Head of caudate nucleus (tissue), 42 donors: ENCODE measurements around the gene OR52H1.
A peak's percentile ranks its signal among the peaks of the same experiment; 100 is the strongest.
"Not testable (repeated sequence)": the region's sequence is repeated elsewhere in the genome, so short reads cannot be mapped to it uniquely, and the experiment has no call there.

Source experiments
- DNase-seq, 42 donors: peaks; one replicate each; pipeline versions ENCODE4 v3.0.0 to v3.0.0-alpha.2; 2020 to 2021; ENCODE audit warnings: mixed read lengths in 7 of 42
- intact Hi-C: fragments of 100-400 bp; cut with DNase I; formaldehyde crosslinking; loops from one replicate; pipeline ENCODE4 v1.15.0; 2022

The OR52H1 gene

GRCh38 chr11:5548440-5548839 is at the start of gene OR52H1:
TSS of gene OR52H1 (minus strand) at chr11:5548540. CDS start at chr11:5545505, 3,035 bp downstream.
- no peak for DNase-seq
- intact Hi-C loops: no loop called here

- intact Hi-C loops: no loop called here
- DNase-seq: no peak
Measured at GRCh38 chr11:5597953-5598352, 49.6 kb upstream of the OR52H1 start.

- peak in 21 of 42 donors; percentile 7 to 49 (median 22) for DNase-seq
- intact Hi-C loops: no loop called here
Measured at GRCh38 chr11:5596607-5597201, 48.4 kb upstream of the OR52H1 start, which contains the start of gene TRIM6. TSS of gene TRIM6 (plus strand) at chr11:5596637. CDS start at chr11:5596898, 261 bp downstream.

- no peak for DNase-seq
- intact Hi-C loops: no loop called here
Measured at GRCh38 chr11:5593146-5593545, 44.8 kb upstream of the OR52H1 start.

- intact Hi-C loops: no loop called here
- DNase-seq: no peak
Measured at GRCh38 chr11:5592615-5593014, 44.3 kb upstream of the OR52H1 start.

GRCh38 chr11:5591613-5592012 is 43.3 kb upstream of the OR52H1 start:
- no peak for DNase-seq
- intact Hi-C loops: no loop called here

GRCh38 chr11:5589906-5590305 is 41.6 kb upstream of the OR52H1 start:
- intact Hi-C loops, DNase-seq: not testable (repeated sequence)

GRCh38 chr11:5584458-5584857 is 36.1 kb upstream of the OR52H1 start:
- intact Hi-C loops, DNase-seq: not testable (repeated sequence)

GRCh38 chr11:5581014-5581413 is 32.7 kb upstream of the OR52H1 start:
- intact Hi-C loops: no loop called here
- DNase-seq: no peak

GRCh38 chr11:5580577-5580976 is 32.2 kb upstream of the OR52H1 start, which contains the start of gene OR52B6:
TSS of gene OR52B6 (plus strand) at chr11:5580877. CDS start at chr11:5580877, 0 bp downstream.
- intact Hi-C loops: no loop called here
- no peak for DNase-seq

GRCh38 chr11:5577101-5577500 is 28.8 kb upstream of the OR52H1 start:
- no peak for DNase-seq
- intact Hi-C loops: no loop called here

GRCh38 chr11:5575152-5575551 is 26.8 kb upstream of the OR52H1 start:
- intact Hi-C loops: no loop called here
- no peak for DNase-seq

- intact Hi-C loops: no loop called here
- DNase-seq: no peak
Measured at GRCh38 chr11:5574654-5575053, 26.3 kb upstream of the OR52H1 start.

GRCh38 chr11:5564259-5565019 is 16.1 kb upstream of the OR52H1 start:
- intact Hi-C loops: no loop called here
- no peak for DNase-seq

- DNase-seq: no peak
- intact Hi-C loops: no loop called here
Measured at GRCh38 chr11:5557751-5558150, 9.4 kb upstream of the OR52H1 start.

- no peak for DNase-seq
- intact Hi-C loops: no loop called here
Measured at GRCh38 chr11:5556596-5557188, 8.4 kb upstream of the OR52H1 start.

- intact Hi-C loops: no loop called here
- DNase-seq: no peak
Measured at GRCh38 chr11:5553343-5553742, 5.0 kb upstream of the OR52H1 start.

GRCh38 chr11:5550440-5551095 is 2.2 kb upstream of the OR52H1 start:
- DNase-seq: no peak
- intact Hi-C loops: no loop called here

- intact Hi-C loops: no loop called here
- no peak for DNase-seq
Measured at GRCh38 chr11:5547982-5548381, 358 bp downstream of the OR52H1 start.

- intact Hi-C loops: no loop called here
- DNase-seq: no peak
Measured at GRCh38 chr11:5546457-5546856, 1.9 kb downstream of the OR52H1 start.
